H1 (cell line): Measurements from ENCODE around the gene SPECC1. TPM values are rescaled to one million over a fixed set of nuclear protein-coding genes. Genes with fewer than 3 reads are reported as not detected.
A peak's percentile ranks its signal among the peaks of the same experiment; 100 is the strongest.

Experiments used
- CTCF ChIA-PET: fragments of 300-600 bp; sonication (Branson Sonifier 250); formaldehyde crosslinking; loops from one replicate; lab custom pipeline; 2021; ENCODE audit not compliant: partially characterized antibody; lab: Charles Lee
- POLR2A ChIA-PET: fragments of 300-600 bp; sonication (Branson Sonifier 250); formaldehyde crosslinking; loops from one replicate; lab custom pipeline; 2021; ENCODE audit warnings: inconsistent platforms; ENCODE audit not compliant: partially characterized antibody; lab: Charles Lee
- DNase-seq, 2 experiments: peaks; one replicate each; pipeline versions ENCODE4 v3.0.0 to v3.0.0-alpha.2; 2010 to 2022; ENCODE audit warnings: low spot score in 2 of 2, low read depth in 1 of 2, mixed read lengths in 1 of 2
- FAIRE-seq: peaks from 2 replicates; lab custom pipeline; 2011; peaks lifted over from hg19 to GRCh38; lab: Jason Lieb, UNC
- H2AFZ ChIP-seq: 2 replicates; pipeline ENCODE4 v1.8.1; 2012; ENCODE audit warnings: low read length, inconsistent platforms
- H2AK5ac ChIP-seq: 2 replicates; pipeline ENCODE4 v1.6.1; 2013; ENCODE audit warnings: low read depth, low read length
- H2BK120ac ChIP-seq: replicated peaks from 2 replicates; pipeline ENCODE3; 2013; ENCODE audit warnings: low read depth, low read length, inconsistent platforms
- H2BK12ac ChIP-seq: 2 replicates; pipeline ENCODE4 v1.6.1; 2013; ENCODE audit warnings: low read depth, low read length
- H2BK15ac ChIP-seq: 2 replicates; pipeline ENCODE4 v1.6.1; 2013; ENCODE audit warnings: low read length
- H2BK20ac ChIP-seq: 2 replicates; pipeline ENCODE4 v1.6.1; 2013; ENCODE audit warnings: low read length
- H2BK5ac ChIP-seq: 2 replicates; pipeline ENCODE4 v1.6.1; 2013; ENCODE audit warnings: low read depth, low read length
- H3K14ac ChIP-seq: 2 replicates; pipeline ENCODE4 v1.6.1; 2013; ENCODE audit warnings: inconsistent platforms; ENCODE audit not compliant: insufficient read length
- H3K18ac ChIP-seq: 2 replicates; pipeline ENCODE4 v1.6.1; 2013; ENCODE audit warnings: low read length; ENCODE audit errors: extremely low read depth
- H3K23ac ChIP-seq: 2 replicates; pipeline ENCODE4 v1.6.1; 2013; ENCODE audit warnings: inconsistent platforms; ENCODE audit not compliant: insufficient read length
- H3K23me2 ChIP-seq: 2 replicates; pipeline ENCODE4 v1.6.1; 2013; ENCODE audit warnings: low read depth, low read length
- H3K27ac ChIP-seq: 2 replicates; pipeline ENCODE4 v1.6.1; 2011; ENCODE audit warnings: low read depth, low read length, inconsistent platforms
- H3K27me3 ChIP-seq, 4 experiments: replicated peaks in 1 of 4; 1 replicate in 1 of 4; 2 replicates in 3 of 4; pipeline versions ENCODE4 v1.6.1 to v1.8.1; 2011 to 2013; ENCODE audit warnings: low read length in 3 of 4, mild to moderate bottlenecking in 3 of 4, inconsistent platforms in 2 of 4, mixed read lengths in 2 of 4, moderate library complexity in 1 of 4; ENCODE audit not compliant: control insufficient read depth in 3 of 4, insufficient read depth in 3 of 4; ENCODE audit errors: extremely low read depth in 1 of 4
- H3K36me3 ChIP-seq, 4 experiments: 2 replicates each; pipeline versions ENCODE4 v1.6.1 to v1.8.1; 2011 to 2013; ENCODE audit warnings: mild to moderate bottlenecking in 4 of 4, low read length in 3 of 4, moderate library complexity in 2 of 4, control low read depth in 1 of 4, inconsistent platforms in 1 of 4; ENCODE audit not compliant: insufficient read depth in 4 of 4, control insufficient read depth in 2 of 4
- H3K4ac ChIP-seq: replicated peaks from 2 replicates; pipeline ENCODE3; 2013; ENCODE audit warnings: low read length, low read depth, mixed read lengths, inconsistent platforms; ENCODE audit not compliant: insufficient read length
- H3K4me1 ChIP-seq, 4 experiments: replicated peaks in 1 of 4; 1 replicate in 1 of 4; 2 replicates in 3 of 4; pipeline versions ENCODE4 v1.6.1 to v1.8.1; 2011 to 2013; ENCODE audit warnings: low read length in 3 of 4, inconsistent platforms in 2 of 4, mixed read lengths in 1 of 4; ENCODE audit not compliant: insufficient read depth in 4 of 4, control insufficient read depth in 3 of 4
- H3K4me2 ChIP-seq, 2 experiments: 2 replicates each; pipeline versions ENCODE4 v1.6.1 to v1.8.1; 2011 to 2013; ENCODE audit warnings: low read depth in 2 of 2, low read length in 2 of 2, control low read depth in 1 of 2, inconsistent platforms in 1 of 2, mild to moderate bottlenecking in 1 of 2; ENCODE audit not compliant: insufficient read depth in 1 of 2
- H3K4me3 ChIP-seq, 4 experiments: fragments of 200-600, 300-600 bp in 1 of 4; sonication (generic), shearing (Covaris generic), sonication (Bioruptor Twin) in 1 of 4; 2 replicates each; pipeline versions ENCODE4 v1.5.1 to v1.8.1; 2011 to 2016; ENCODE audit warnings: low read length in 4 of 4, low read depth in 3 of 4, control low read depth in 2 of 4, inconsistent platforms in 2 of 4, mild to moderate bottlenecking in 2 of 4, mixed read lengths in 1 of 4, moderate library complexity in 1 of 4; ENCODE audit not compliant: insufficient read depth in 2 of 4; ENCODE audit errors: extremely low read depth in 1 of 4
- H3K56ac ChIP-seq: replicated peaks from 2 replicates; pipeline ENCODE3; 2013; ENCODE audit warnings: low read depth, mild to moderate bottlenecking, mixed read lengths, low read length, inconsistent platforms; ENCODE audit not compliant: insufficient read length
- H3K79me1 ChIP-seq: 2 replicates; pipeline ENCODE4 v1.6.1; 2013; ENCODE audit warnings: low read depth, low read length, control low read depth
- H3K79me2 ChIP-seq, 2 experiments: 2 replicates each; pipeline versions ENCODE4 v1.6.1 to v1.8.1; 2012 to 2013; ENCODE audit warnings: low read length in 2 of 2, mild to moderate bottlenecking in 2 of 2, inconsistent platforms in 1 of 2; ENCODE audit not compliant: insufficient read depth in 2 of 2, control insufficient read depth in 1 of 2
- H3K9ac ChIP-seq, 4 experiments: replicated peaks in 1 of 4; 1 replicate in 1 of 4; 2 replicates in 3 of 4; pipeline versions ENCODE4 v1.6.1 to v1.8.1; 2011 to 2013; ENCODE audit warnings: low read depth in 3 of 4, low read length in 3 of 4, control low read depth in 2 of 4, mild to moderate bottlenecking in 2 of 4, moderate library complexity in 2 of 4, inconsistent platforms in 1 of 4; ENCODE audit errors: extremely low read depth in 1 of 4
- H3K9me3 ChIP-seq, 2 experiments: 2 replicates each; pipeline versions ENCODE4 v1.6.1 to v1.8.1; 2012 to 2013; ENCODE audit warnings: mild to moderate bottlenecking in 2 of 2, moderate library complexity in 2 of 2, control low read depth in 1 of 2, inconsistent platforms in 1 of 2, low read depth in 1 of 2, low read length in 1 of 2, mixed read lengths in 1 of 2; ENCODE audit not compliant: insufficient read depth in 2 of 2
- H4K20me1 ChIP-seq, 2 experiments: replicated peaks in 1 of 2; 2 replicates each; pipeline versions ENCODE3 to v1.8.1; 2011 to 2013; ENCODE audit warnings: inconsistent platforms in 2 of 2, low read length in 2 of 2, mild to moderate bottlenecking in 1 of 2; ENCODE audit not compliant: insufficient read depth in 2 of 2, control insufficient read depth in 1 of 2
- H4K5ac ChIP-seq: 2 replicates; pipeline ENCODE4 v1.6.1; 2013; ENCODE audit warnings: low read length, low read depth, mixed read lengths, inconsistent platforms; ENCODE audit not compliant: insufficient read length
- H4K8ac ChIP-seq: 2 replicates; pipeline ENCODE4 v1.8.0; 2013; ENCODE audit warnings: mild to moderate bottlenecking, moderate library complexity, low read length, inconsistent platforms; ENCODE audit not compliant: insufficient read depth; ENCODE audit errors: extremely low read depth
- H4K91ac ChIP-seq: replicated peaks from 2 replicates; pipeline ENCODE3; 2013; ENCODE audit warnings: low read length, mixed read lengths, inconsistent platforms; ENCODE audit not compliant: insufficient read length
- CEBPB ChIP-seq: IDR thresholded peaks from 2 replicates; pipeline ENCODE4 v1.6.1; 2012; ENCODE audit warnings: low read depth, low read length
- KDM1A ChIP-seq: fragments of 200-600, 300-600 bp; sonication (generic); IDR thresholded peaks from 2 replicates; pipeline ENCODE4 v1.7.1; 2016; ENCODE audit warnings: mild to moderate bottlenecking, low read length, borderline replicate concordance
- WGBS, 2 experiments: shearing (Covaris generic) in 1 of 2; methylation state at CpG; one replicate each; pipeline versions ENCODE4 v1.1.6 to v1.1.7; 2013 to 2015; ENCODE audit warnings: low lambda C conversion rate in 2 of 2, mixed read lengths in 2 of 2, inconsistent platforms in 1 of 2, low coverage in 1 of 2, missing lambda C conversion rate in 1 of 2; ENCODE audit not compliant: insufficient replicate concordance in 2 of 2, insufficient coverage in 1 of 2, insufficient read length in 1 of 2; ENCODE audit errors: extremely low coverage in 1 of 2, missing lambda C conversion rate in 1 of 2; 5-methylcytosine and 5-hydroxymethylcytosine counted together
- polyA plus RNA-seq, 7 experiments: library from polyadenylated mRNA; depleted of rRNA in 3 of 7; stranded (reverse) in 5 of 7; unstranded in 2 of 7; fragments of >200 nt in 5 of 7; fragments of 200-250 nt in 2 of 7; gene quantifications; 1 replicate in 5 of 7; 2 replicates in 1 of 7; 4 replicates in 1 of 7; pipeline versions ENCODE4 v1.2.1 to v1.2.3, GENCODE V29; 2011 to 2013; ENCODE audit warnings: missing spikeins in 2 of 7, mixed read lengths in 2 of 7
- total RNA-seq: library from RNA; stranded (reverse); fragmentation: NEBNext Ultra II Directional; extraction: Animal tissue kit (Norgen Biotek cat#: 25700); gene quantifications from 2 replicates; pipeline ENCODE4 v1.2.1, GENCODE V29; 2021

SPECC1 gene
- total and polyA plus RNA-seq, 2 of the 8 experiments (the other 6 are each of a cell fraction or from before 2014, with no cell fraction given), result 35.8 to 87.9 TPM

- CTCF ChIA-PET, result interaction anchor here (1.7 kb wide), 1 partner anchor 42 kb away, joined by 4 read pairs; no protein-coding TSS in a partner anchor
- Histone ChIP-seq H4K5ac (no peak overlapping the region), H3K79me1 (no peaks in the 10 kb centered on the region)
These were observed 44.3 kb downstream of the SPECC1 start for GRCh38 chr17:20053361-20053964.

More at GRCh38 chr17:20053361-20053964, 44.3 kb downstream of the SPECC1 start:
- 0 out of 4 replicates have a peak, but pooled peaks cover 0 to 3% of the 10 kb centered on the region in 2 experiments for H3K9me3 ChIP-seq
- H3K36me3 ChIP-seq, result no peaks in the 10 kb centered on the region
- H4K91ac ChIP-seq, result no peak overlapping the region
- no peak overlapping the region for H2BK12ac ChIP-seq
- no peaks in the 10 kb centered on the region for H3K23me2 ChIP-seq
- no peak overlapping the region for H4K8ac ChIP-seq
- no peak overlapping the region for H3K4me3 ChIP-seq
- no peak overlapping the region for H3K27ac ChIP-seq
- no peak overlapping the region for H3K4ac ChIP-seq
- H2AFZ ChIP-seq, result no peak overlapping the region
- H3K27me3 ChIP-seq, result no peaks in the 10 kb centered on the region
- no peak overlapping the region for H2BK15ac ChIP-seq
- H2BK120ac ChIP-seq, result no peak overlapping the region
- DNase-seq, result no peak
- no peak overlapping the region for H2BK20ac ChIP-seq
- no peaks in the 10 kb centered on the region for H3K79me2 ChIP-seq
- POLR2A ChIA-PET, result no interaction called here
- FAIRE-seq, result no peak
- H3K18ac ChIP-seq, result no peak overlapping the region
- no peak overlapping the region for H3K23ac ChIP-seq
- no peak overlapping the region for H2AK5ac ChIP-seq
- no peak overlapping the region for H2BK5ac ChIP-seq
- H3K4me2 ChIP-seq, result no peak overlapping the region
- H3K9ac ChIP-seq, result no peak overlapping the region
- 92% methylated on average over 4 of the region's 4 CpGs; no CpG with 5 or more reads in 1 of the 2 experiments for WGBS, 2 experiments
- no peaks in the 10 kb centered on the region for H4K20me1 ChIP-seq
- H3K14ac ChIP-seq, result no peak overlapping the region
- 0 out of 2 replicates have a peak, but pooled peaks have one; percentile 15 for TF ChIP-seq CEBPB
- no peak for TF ChIP-seq KDM1A
- H3K56ac ChIP-seq, result no peak overlapping the region
- H3K4me1 ChIP-seq, result no peaks in the 10 kb centered on the region
